Metanephros (tissue), 2 donors: ENCODE measurements around the gene DNAJB7. TPM values are rescaled to one million over a fixed set of nuclear protein-coding genes. Genes with fewer than 3 reads are reported as not detected.

Experiments
- small RNA-seq: library from RNA; depleted of rRNA; stranded (forward); fragments of <200 nt; gene quantifications from one replicate; pipeline ENCODE3, GENCODE V24; 2014; ENCODE audit warnings: low replicate concordance
- total RNA-seq: library from RNA; depleted of rRNA; stranded (reverse); fragments of >200 nt; gene quantifications from one replicate; pipeline ENCODE4 v1.2.3, GENCODE V29; 2014

DNAJB7 gene
- total RNA-seq: not detected

GRCh38 chr22:40862013-40862412 lies at the start of gene DNAJB7:
DNAJB7 (minus strand) TSS chr22:40862113; CDS start chr22:40861994, 119 bp downstream.

GRCh38 chr22:40856513-40857308 lies 5.2 kb downstream of the DNAJB7 start, which contains the start of the genes ST13 and XPNPEP3:
ST13 (minus strand) TSS chr22:40856639; CDS start chr22:40856540, 99 bp downstream.
XPNPEP3 (plus strand) TSS chr22:40857148; CDS start chr22:40857182, 34 bp downstream.

GRCh38 chr22:40818747-40819598 lies 42.9 kb downstream of the DNAJB7 start, which contains the start of gene SLC25A17:
SLC25A17 (minus strand) TSS chr22:40819346; CDS start chr22:40819248, 98 bp downstream.

Small RNAs within 50 kb of the gene (small RNA-seq; reads per million reads assigned to genes)
- not detected for gene MIR4766

Other genes starting within 250 kb of the DNAJB7 start
- 60.8 TPM for gene MRTFA, start 225.4 kb downstream of the DNAJB7 start, total RNA-seq
- 0.29 TPM for gene MCHR1, start 182.6 kb downstream of the DNAJB7 start, total RNA-seq
- 17.1 TPM for gene SLC25A17, start 42.8 kb downstream of the DNAJB7 start, total RNA-seq
- 140 TPM for gene ST13, start 5.5 kb downstream of the DNAJB7 start, total RNA-seq
- 13.8 TPM for gene XPNPEP3, start 5.0 kb downstream of the DNAJB7 start, total RNA-seq
- gene RBX1, start 89.3 kb upstream of the DNAJB7 start, total RNA-seq: 34.6 TPM
- gene EP300, start 230.5 kb upstream of the DNAJB7 start, total RNA-seq: 157 TPM